Pons (tissue), 1 donor: ENCODE data around the gene LZTR1.
"Not testable (repeated sequence)": the region's sequence is repeated elsewhere in the genome, so short reads cannot be mapped to it uniquely, and the experiment has no call there.

Experiments used
- DNase-seq: peaks from one replicate; pipeline ENCODE4 v3.0.0-alpha.2; 2016; ENCODE audit warnings: low spot score

LZTR1 gene

DNA sequence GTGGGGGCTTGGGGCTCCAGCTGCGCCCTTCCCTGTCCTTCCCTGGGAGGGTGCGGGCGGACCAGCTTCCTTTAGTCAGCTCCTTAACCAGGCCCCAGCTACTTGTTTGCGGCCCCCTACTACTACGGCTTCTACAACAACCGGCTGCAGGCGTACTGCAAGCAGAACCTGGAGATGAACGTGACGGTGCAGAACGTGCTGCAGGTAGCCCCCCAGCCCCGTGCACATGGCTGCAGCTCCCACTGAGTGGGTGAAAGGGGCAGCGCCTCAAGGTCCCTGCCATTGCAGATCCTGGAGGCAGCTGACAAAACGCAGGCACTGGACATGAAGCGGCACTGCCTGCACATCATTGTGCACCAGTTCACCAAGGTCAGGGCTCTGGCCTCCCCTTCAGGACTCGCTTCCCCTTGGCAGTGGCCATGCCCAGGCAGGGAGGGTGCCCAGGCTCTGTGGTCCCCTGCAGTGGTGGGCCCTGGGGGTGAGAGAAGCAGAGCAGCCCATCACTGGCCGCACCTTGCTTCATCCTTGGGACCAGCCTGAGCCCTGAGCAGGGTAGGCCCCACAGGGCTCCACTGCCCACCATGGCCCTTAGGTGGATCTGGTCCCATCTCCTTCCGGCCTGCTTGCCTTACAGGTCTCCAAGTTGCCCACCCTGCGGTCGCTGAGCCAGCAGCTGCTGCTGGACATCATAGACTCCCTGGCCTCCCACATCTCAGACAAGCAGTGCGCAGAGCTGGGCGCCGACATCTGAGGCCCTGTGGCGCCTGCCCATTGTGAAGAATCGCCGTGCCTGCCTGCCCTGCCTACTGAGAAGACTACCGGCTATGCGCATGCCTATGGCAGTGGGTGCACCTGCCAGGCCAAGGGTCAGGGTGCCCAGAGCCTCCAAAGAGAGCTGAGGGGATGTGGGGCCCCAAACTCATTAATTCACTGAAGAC lies 14.8 kb downstream of the LZTR1 start:
- DNase-seq = no peak

DNA sequence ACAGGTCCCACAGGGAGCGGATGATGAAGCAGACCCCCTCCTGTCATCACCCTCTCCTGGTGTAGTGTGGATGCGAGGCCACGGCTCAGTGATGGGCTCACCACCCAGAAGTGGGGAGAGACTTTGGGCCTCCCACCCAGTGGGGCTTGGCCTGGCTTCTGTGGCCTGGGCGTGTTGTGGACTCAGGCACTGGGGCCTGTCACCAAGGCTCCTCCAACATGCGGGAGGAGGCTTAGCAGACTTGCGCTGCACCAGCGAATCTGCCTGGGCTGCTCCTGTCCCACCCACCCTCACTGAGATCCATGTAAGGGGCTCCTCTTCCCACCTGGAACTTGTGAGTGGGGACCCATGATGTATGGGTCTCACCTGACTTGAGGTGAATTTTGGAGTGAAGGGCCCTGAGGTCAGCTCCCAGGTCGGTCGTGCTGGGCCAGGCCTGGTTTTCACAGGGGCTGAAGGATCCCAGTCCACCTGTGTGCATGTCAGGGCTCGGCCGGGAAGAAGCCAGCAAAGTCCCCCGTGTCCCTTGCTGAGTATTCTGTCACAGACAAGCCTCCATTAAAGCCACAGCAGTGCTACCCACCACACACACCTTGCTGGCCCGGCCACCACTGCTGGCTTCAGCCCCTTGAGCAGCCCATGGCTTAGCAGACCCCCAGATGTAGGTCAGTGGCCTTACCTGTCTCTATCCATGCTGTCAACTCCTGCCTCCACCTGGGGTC lies 15.6 kb downstream of the LZTR1 start:
- no peak for DNase-seq

DNA sequence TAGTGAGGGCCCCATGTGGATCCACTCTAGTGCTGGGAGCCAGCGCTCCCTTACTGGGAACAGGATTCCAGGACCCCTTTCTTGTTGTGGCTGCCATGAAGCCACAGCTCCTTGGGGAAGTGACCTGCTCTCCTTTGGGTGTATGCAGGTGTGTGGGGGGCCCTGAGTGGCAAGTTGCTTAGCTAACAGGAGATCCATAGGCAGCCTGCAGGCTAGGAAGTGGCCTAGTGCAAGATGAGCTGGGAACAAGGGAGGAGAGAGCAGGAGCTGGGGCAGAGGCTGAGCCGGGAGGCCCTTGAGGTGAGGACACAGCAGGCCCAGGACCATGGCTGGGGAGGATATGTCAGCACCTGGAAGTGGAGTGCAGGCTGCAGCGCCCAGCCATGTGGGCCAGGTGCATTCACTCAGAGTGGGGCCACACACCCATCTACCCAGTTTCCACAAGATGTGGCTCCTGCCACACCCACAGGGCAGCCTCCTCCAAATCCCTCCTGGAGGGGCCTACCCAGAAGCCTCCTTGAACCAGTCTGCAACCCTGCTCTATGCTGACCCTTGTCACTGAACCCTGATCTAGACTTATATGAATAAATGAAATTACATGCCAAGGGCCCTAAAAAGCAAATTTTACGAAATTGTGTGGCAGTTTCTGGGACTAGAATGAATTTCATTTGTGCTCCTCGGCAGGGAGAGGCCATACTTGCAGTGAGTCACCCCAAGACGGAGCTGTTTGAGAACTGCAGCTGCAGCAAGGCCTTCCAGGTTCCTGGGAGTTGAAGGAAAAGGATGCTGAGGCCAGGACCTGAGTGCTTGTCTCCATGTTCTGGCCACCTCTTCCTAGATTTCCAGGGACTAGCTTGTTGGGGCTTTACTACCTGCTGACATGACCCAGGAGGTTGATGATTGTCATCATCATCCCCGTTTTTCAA lies 16.6 kb downstream of the LZTR1 start:
- no peak for DNase-seq

DNA sequence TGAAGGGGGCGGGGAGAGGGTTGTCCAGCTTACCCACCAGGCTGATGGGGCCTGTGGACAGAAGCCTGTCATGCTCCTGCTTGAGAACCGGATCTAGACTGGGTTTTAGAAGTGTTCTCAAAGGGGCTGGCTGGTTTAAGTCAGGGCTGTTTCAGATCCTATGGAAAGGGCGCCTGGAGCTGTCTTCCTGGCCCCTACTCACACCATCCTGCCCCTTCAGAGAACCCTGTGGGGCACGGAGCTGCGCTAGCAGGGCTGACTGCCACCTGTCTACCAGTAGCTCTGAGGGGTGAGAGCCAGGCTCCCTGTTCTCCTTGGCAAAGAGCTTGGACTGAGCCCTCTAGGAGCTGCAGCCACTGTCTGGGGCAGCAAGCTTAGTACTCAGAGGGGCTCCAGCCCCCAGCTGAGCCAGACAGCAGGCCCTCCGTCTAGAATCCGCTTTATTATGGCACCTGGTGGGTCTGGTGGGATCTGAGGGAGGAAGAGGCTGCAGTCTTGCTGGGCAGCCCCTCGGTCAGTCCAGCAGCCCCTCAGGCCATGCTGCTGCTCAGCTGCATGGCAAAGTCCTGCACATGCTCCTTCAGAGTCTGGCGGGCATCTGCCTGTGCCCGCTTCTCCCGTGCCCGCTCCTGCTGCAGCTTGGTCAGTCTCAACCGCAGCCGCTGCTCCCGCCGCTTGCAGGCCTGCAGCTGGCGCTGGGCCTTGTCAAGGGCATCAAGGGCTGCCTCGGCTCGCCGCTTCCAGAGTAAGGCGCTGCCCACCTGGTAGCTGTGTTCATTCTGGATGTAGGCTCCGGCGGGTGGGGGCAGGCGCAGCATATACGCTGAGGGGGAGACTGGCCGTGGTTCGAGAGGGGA lies 17.5 kb downstream of the LZTR1 start:
- DNase-seq = no peak

DNA sequence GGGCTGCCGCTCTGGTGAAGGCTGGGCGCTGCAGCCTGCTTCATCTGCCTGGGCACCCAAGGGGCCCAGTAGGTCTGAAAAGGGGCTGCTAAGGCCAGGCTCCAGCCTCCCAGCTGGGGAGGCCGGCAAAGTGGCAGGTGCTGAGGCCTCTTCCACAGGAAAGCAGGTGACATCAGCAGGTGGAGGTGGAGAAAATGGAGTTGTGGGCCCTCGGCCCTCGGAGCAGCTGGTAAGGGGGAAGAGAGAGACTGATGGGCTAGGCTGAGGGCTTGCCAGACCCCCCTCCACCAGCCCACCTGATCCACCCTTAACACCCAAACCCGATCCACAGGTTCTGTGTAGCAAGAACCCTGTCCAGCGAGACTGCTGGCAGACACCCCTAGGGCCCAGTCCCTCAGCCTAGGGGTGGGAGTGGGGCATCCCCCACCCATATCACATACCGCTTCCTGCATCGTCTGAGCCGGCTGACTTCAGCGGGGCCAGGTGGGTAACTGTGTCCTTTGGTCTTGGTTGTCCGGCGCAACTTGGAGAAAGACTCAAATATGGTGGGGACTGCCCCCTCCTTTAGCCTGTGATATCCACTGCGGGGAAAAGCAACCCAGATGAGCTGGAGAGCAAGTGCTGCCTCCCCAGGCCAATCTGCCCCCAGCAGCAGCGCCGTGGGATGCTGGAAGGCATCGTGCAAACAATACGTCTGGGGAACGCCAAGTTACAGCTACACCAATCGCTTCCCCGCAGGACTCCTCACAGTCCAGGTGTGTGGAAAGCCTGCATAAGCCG lies 18.3 kb downstream of the LZTR1 start:
- DNase-seq = no peak

DNA sequence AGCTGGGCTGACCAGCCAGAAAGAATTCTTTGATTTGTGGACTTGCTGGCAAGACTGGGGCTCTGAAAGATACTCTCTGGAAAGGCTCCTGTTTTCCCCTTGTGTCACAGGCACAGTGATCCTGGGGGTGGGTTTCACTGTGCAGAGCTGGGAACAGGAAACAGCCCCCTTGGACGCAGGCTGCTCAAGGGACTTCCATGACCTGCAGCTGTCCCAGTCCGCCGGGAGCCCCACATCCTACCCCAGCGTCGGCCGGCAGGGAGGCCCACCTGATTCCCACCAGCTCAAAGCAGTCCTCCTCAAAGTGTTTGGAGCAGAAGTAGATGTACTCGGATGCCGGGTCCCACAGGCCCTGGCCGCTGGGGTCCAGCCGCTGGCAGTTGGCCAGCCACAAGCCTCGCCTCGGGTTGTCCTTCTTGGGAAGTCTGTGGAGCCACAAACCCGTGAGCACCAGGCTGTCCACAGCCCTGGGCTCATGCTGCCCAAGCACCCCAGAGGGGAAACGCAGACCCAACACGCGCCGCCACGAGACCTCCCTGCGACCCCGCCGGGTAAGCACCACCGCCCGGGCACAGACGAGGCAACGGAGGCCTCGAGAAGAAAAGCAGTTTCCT lies 19.0 kb downstream of the LZTR1 start:
- no peak for DNase-seq

DNA sequence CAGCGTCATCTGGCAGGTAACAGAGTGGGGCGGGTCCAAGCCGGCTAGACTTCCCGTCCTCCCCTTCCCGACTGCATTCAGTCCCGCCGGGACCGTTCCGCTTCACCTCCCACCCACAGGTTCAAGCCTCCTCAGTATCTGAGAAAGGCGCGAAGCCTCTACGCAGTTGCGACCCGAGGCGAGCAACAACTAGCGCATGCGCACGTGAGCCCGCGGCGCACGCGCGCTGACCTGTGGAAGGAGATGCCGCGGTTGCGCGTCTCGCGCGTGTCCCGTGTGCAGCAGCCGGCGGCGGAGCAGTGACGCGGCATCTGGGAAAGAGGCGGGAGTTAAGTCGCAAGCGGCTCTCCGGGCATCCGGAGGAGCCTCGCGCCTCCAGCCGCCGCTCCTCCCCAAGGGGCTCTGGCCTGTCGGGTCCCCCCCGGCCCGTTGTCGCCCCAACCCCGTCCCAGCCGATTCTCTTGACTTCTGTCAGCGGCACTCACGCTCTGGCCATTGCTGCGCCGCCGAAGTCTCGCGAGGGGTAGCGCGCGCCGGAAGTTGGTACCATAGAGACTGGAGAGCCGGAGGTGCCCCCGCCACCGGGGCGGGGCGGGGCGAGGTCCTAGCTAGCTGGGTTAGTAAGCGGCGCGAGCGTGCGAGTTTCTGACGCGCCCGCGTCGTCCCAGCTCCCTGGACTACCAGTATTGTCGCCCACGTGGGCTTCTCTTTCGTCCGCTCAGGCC lies 19.7 kb downstream of the LZTR1 start, which contains the start of gene THAP7:
THAP7 (minus strand) TSS at position 518 of the 725 bp plus-strand sequence; CDS start at position 311, 207 bp downstream.
- DNase-seq = peak; percentile 93

DNA sequence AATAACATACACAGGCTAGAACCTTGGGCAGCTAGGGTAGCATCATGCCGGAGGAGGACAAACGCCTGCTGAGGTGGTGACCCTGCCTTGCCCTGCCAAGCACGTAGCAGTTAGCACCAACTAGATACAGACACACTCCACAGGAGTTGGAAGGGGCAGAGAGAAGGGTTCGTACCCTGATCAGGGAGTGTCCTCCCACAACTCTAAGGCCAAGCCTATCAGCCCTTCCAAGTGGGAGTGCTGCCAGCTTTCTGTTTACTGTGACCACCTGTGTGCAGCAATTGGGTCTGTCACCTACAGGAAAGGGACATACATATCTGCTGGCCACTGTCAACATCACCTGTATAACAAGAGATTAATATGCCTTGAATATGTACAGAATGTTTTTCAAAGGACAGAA lies 21.7 kb downstream of the LZTR1 start:
- no peak for DNase-seq

DNA sequence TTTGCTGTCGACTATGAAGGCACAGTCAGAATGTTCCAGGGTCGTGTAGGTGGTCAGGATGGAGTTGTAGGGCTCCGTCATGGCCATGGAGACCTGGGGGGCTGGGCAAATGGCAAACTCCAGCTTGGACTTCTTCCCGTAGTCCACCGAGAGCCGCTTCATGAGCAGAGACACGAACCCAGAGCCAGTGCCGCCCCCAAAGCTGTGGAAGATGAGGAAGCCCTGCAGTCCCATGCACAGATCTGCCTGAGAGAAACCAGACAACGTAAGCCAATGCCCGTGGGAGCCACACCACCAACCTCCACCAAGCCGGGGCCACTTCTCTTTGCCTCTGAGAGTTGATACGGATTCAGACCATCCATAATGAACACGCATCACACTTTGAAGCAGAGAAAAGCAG lies 27.1 kb downstream of the LZTR1 start:
- not testable (repeated sequence) for DNase-seq

DNA sequence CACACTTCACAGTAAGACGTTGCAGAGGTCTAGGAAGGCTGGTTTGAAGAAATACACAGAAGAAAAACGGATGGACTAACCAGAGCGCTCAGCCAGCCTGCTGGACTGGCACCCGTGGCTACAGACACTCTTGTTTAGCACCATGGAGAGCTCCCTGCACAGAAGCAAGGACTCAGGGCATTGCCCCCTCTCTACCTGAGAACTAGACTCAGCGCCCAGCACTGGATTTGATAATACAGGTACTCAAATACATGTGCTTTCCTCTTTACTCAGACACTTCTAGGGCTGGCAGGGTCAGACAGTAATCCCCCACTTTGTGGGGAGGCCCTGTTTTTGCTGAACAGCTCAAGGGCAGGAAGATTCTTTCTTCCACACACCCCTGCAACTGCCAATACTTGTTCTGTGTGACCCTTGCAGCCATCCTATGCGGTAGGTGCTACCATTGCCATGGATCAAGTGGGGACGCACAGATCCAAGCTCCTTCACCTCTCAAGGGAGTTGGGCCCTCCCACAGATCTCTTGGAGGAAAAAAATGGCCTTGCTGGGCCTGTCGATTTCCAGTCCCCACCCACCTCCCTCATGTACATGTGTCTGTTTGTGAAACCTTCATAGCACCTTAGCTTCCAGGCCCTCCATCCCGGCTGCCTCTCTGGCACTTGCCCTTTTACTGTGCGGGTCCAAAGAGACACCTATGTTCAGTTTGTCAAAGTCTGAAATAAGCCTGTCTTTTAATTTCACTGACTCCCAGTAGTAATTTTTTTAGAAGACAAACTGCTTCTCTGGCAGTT lies 27.7 kb downstream of the LZTR1 start:
- DNase-seq = no peak

DNA sequence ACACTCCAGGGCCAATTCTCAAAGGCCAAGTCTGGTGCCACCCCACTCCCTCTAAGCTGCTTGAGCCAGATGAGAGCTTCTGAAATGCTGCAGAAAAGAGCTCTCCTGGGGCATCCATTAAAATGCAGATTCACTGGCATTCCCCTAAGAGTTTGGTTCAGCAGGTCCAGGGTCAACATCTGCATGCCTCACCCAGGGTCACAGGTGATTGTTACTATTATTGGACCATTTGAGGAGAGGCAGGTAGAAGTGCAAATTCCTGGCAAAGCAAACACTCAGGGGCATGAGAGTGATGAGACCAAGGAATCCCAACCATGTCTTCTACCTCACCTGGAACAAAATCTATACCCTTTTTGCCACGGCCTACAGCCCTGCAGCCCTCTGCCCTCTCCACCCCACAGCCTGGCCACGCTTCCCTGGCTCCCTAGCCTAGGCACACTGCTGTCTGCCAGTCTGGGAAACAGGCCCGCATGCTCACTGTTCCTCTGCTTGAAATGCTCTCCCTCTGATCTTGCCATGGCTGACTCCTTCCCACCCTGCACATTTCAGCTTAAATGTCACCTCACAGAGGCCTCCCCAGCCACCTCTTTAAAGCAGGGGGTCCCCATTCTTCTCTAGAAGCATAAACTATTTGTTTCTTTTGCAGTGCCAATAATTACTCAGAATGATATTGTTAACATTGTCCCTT lies 28.5 kb downstream of the LZTR1 start:
- no peak for DNase-seq

DNA sequence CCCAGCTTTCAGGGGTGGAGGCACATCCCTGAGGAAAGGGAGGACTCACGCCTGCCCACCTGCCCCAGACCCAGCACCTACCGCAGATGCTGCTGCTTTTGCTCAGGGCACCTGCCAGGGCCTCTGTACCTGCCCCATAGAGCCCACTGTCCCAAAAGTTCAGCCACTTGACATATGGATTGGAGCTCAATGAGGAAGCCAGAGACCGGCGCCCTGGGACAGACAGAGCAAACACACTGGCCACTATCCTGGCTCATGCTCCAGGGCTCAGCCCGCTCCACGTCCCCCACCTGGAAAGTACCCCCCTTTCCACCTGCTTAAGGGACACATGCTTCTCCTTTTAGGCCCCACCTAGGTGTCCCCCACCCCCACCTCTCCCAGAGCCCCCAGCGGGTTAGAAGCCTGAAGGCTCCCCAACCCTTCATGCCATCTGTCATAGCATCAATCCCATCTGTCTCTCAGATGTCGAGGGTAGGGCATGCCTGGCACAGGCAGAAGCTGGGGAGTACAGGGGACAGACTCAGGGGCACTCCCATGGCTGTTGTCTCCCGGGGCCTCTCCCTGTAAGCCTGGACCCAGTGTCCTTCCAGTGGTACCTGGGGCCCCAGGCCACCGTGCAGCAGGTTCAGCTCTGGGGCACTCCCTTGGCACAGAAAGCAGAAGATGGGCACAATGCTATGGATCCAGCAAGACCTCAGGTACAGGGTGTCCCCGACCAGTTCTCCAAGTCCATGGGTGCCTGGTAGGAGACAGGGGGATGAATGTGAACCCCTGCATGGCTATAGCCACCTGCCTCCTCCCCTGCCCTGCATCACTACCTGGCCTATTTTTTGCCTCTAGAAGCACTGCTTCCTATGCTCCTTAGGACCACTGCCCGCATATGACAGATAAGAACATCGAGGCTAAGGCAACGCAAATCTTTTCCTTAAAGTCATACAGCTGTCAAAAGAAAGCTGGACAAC lies 30.6 kb downstream of the LZTR1 start:
- no peak for DNase-seq

DNA sequence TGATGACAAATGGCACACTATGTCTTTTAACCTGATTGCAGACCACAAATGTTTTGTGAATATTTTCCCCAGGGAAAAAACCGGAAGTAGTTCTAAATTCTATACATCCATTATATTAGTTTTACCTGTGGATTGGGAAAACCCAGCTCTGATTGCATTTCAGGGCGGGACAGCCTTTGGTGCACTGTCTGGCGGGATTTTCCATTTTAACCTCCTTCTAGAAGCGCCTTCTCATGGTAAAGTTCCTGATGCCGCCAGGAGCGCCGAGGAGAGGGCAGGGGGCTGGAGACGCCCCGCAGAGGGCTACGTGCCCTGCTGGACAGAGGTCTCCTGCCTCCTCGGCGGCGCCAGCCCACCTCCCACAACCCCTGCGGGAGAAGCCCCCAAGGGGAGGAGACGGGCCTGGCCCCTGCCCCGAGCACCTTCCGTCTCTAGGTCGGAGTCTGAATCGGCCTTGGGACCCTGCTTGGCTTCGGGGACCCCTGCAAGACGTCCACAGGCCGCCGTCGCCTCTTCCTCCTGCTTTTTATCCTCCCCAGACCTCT lies 31.6 kb downstream of the LZTR1 start:
- DNase-seq = no peak

DNA sequence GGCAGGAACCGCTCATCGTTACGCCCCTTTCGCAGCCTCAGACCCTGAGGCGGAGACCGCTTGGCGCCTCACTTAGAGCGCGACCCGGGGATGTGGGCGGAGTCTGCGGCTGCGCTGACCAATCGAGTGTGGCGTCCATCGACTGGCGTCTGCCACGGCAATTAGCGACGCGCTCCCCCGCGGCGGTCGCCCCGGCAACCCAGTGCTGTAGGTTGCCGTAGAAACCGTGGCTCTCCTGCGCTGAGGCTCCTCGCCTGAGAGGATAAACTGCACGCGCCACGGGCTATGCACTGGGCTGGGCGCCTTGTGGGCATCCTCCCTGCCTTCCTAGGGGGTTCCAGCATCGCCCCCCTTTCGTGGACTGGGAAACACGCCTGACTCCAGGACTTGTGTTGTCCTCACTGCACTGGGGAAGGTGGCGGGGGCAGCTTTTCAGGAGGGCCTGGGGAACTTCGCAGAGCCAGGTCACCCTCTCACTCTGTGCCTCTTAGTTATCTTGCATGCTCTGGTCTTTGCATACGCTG lies 32.2 kb downstream of the LZTR1 start:
- peak; percentile 67 for DNase-seq

DNA sequence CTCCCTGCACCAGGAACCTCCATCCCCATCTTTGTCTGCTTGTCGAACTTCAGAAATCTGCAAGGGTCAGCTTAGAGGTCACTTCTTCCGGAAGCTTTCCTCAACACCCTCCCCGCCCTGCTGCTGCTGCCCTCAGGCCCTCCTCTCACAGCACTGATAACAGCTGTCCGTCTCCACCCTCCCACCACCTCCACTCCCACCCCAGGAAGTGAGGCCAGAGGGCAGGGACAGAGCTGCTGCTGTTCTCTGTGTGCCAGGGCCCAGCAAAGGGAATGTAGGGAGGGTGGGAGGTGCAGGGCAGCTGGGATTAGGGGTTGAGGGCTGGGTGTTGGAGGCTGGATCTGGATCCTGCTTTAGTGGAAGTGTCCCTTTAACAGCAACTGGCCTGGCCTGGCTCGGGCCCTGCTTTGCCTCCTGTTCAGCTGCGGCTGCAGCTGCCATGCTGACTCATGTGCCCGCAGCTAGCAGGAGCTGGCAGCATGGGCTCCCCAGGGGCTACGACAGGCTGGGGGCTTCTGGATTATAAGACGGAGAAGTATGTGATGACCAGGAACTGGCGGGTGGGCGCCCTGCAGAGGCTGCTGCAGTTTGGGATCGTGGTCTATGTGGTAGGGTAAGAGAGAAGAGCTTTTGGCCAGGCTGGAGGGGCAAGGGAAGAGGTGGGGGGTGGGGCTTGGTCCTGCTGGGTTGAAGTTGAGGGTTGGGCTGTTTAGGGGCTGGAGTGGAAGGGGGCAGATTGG lies 32.8 kb downstream of the LZTR1 start, which contains the start of gene P2RX6:
P2RX6 (plus strand) TSS at position 440 of the 740 bp plus-strand sequence; CDS start at position 450, 10 bp downstream.
- no peak for DNase-seq
